ENCODE data around the gene TRIM41. TPM values are rescaled to one million over a fixed set of nuclear protein-coding genes. Genes with fewer than 3 reads are reported as not detected.
"Not testable (repeated sequence)": the region's sequence is repeated elsewhere in the genome, so short reads cannot be mapped to it uniquely, and the experiment has no call there.

Gene TRIM41
- total and polyA plus RNA-seq, 2 experiments from 2014 or later, result 6.2 to 8.7 TPM

- TF ChIP-seq REST (IDR thresholded peaks at IDR 0.05; ENCODE audit: unreplicated experiment) (no peak), EZH2 (IDR thresholded peaks at IDR 0.05; ENCODE audit: low read depth, unreplicated experiment) (no peak), ZNF331 (CRISPR knock-in tag; IDR thresholded peaks at IDR 0.05; ENCODE audit: low read depth) (no peak), ETS1 (IDR thresholded peaks at IDR 0.05) (no peak), NANOG (IDR thresholded peaks at IDR 0.05; ENCODE audit: borderline replicate concordance) (no peak)
These were observed 42.1 kb downstream of the TRIM41 start (continued) for GRCh38 chr5:181265092-181265671.

- H3K4me3 ChIP-seq; H3K4me3 Mint-ChIP-seq; H3K9me3 Mint-ChIP-seq; ATAC-seq; H3K27me3 ChIP-seq (ENCODE audit: insufficient read depth); H3K9me2 ChIP-seq (ENCODE audit: insufficient read depth); DNase-seq (ENCODE audit: low spot score); H4K20me1 ChIP-seq (replicated peaks; ENCODE audit: insufficient read depth); H3F3A ChIP-seq (replicated peaks; ENCODE audit: low read depth); H3K36me3 ChIP-seq (ENCODE audit: insufficient read depth): not testable (repeated sequence)
- Mint-ChIP-seq H3K27ac (peak overlapping the region; percentile 81), H3K36me3 (ENCODE audit: low read depth) (peaks cover 11% of the 10 kb centered on the region), H3K4me1 (peaks cover 17% of the 10 kb centered on the region), H3K27me3 (ENCODE audit: insufficient read depth, low read depth, poor library complexity) (peaks cover 11% of the 10 kb centered on the region)
- Histone ChIP-seq H3K4me1 (ENCODE audit: insufficient read depth) (peaks cover 19% of the 10 kb centered on the region), H3K27ac (ENCODE audit: low read depth) (peak overlapping the region; percentile 89), H2AFZ (peak overlapping the region; percentile 88), H3K4me2 (peak overlapping the region; percentile 68; the same call in 1 of the 2 replicates), H3K79me2 (replicated peaks; ENCODE audit: insufficient read depth) (peaks cover 11% of the 10 kb centered on the region; the same call in 1 of the 2 replicates)
- peak in 1 of 2 experiments; percentile 45; a peak in 3 of 4 replicates for TF ChIP-seq CTCF (conservative IDR thresholded peaks at IDR 0.05; ENCODE audit: low read depth in 2 of 2)
These were observed 44.3 kb downstream of the TRIM41 start for GRCh38 chr5:181267291-181267904.

GRCh38 chr5:181267907-181268306, 44.8 kb downstream of the TRIM41 start:
- H3K27me3 Mint-ChIP-seq (ENCODE audit: insufficient read depth, low read depth, poor library complexity), result not testable (repeated sequence)
- H3K27ac Mint-ChIP-seq, result 0 out of 2 replicates have a peak overlapping the region, but pooled peaks have one; percentile 81
- peak overlapping the region; percentile 89 for H3K27ac ChIP-seq (ENCODE audit: low read depth)

More at GRCh38 chr5:181267907-181268306, 44.8 kb downstream of the TRIM41 start:
- DNase-seq (ENCODE audit: low spot score); H3K79me2 ChIP-seq (replicated peaks; ENCODE audit: insufficient read depth); H3F3A ChIP-seq (replicated peaks; ENCODE audit: low read depth); H3K9me2 ChIP-seq (ENCODE audit: insufficient read depth); H3K4me3 ChIP-seq; H3K9me3 Mint-ChIP-seq; H3K36me3 ChIP-seq (ENCODE audit: insufficient read depth); H3K27me3 ChIP-seq (ENCODE audit: insufficient read depth); H4K20me1 ChIP-seq (replicated peaks; ENCODE audit: insufficient read depth); H3K4me3 Mint-ChIP-seq; ATAC-seq: not testable (repeated sequence)
- H3K36me3 Mint-ChIP-seq (ENCODE audit: low read depth), result peaks cover 11% of the 10 kb centered on the region
- peaks cover 17% of the 10 kb centered on the region for H3K4me1 Mint-ChIP-seq
- peak overlapping the region; percentile 68; the same call in 1 of the 2 replicates for H3K4me2 ChIP-seq
- peak overlapping the region; percentile 88 for H2AFZ ChIP-seq
- peaks cover 19% of the 10 kb centered on the region for H3K4me1 ChIP-seq (ENCODE audit: insufficient read depth)

All from GM23338 (cell line).